Astrocyte (in vitro differentiated cells and primary cell): ENCODE data around the gene ETS1. TPM values are rescaled to one million over a fixed set of nuclear protein-coding genes. Genes with fewer than 3 reads are reported as not detected.

Source experiments
- DNase-seq: peaks from one replicate; pipeline ENCODE4 v3.0.0-alpha.2; 2010; ENCODE audit warnings: low read depth
- FAIRE-seq: peaks from 2 replicates; lab custom pipeline; 2011; peaks lifted over from hg19 to GRCh38; lab: Jason Lieb, UNC
- H2AFZ ChIP-seq: 2 replicates; pipeline ENCODE4 v1.6.0; 2012; ENCODE audit warnings: low read depth, low read length, inconsistent platforms
- H3K27ac ChIP-seq: 2 replicates; pipeline ENCODE4 v1.5.1; 2011; ENCODE audit warnings: low read depth, low read length, inconsistent platforms
- H3K27me3 ChIP-seq: 2 replicates; pipeline ENCODE4 v1.6.0; 2011; ENCODE audit warnings: low read length, inconsistent platforms; ENCODE audit not compliant: insufficient read depth
- H3K36me3 ChIP-seq: 2 replicates; pipeline ENCODE4 v1.5.1; 2011; ENCODE audit warnings: low read length, inconsistent platforms; ENCODE audit not compliant: insufficient read depth
- H3K4me1 ChIP-seq: 2 replicates; pipeline ENCODE4 v1.5.1; 2011; ENCODE audit warnings: low read length, inconsistent platforms; ENCODE audit not compliant: insufficient read depth
- H3K4me2 ChIP-seq: 2 replicates; pipeline ENCODE4 v1.6.0; 2012; ENCODE audit warnings: low read length, inconsistent platforms
- H3K4me3 ChIP-seq: 2 replicates; pipeline ENCODE4 v1.5.1; 2011; ENCODE audit warnings: low read depth, mild to moderate bottlenecking, low read length, inconsistent platforms; ENCODE audit not compliant: insufficient read depth
- H3K79me2 ChIP-seq: 2 replicates; pipeline ENCODE4 v1.6.0; 2012; ENCODE audit warnings: mild to moderate bottlenecking, low read length, inconsistent platforms; ENCODE audit not compliant: insufficient read depth
- H3K9ac ChIP-seq: 2 replicates; pipeline ENCODE4 v1.6.0; 2012; ENCODE audit warnings: mild to moderate bottlenecking, low read length, inconsistent platforms
- H3K9me3 ChIP-seq: 2 replicates; pipeline ENCODE4 v1.5.1; 2012; ENCODE audit warnings: low read depth, mild to moderate bottlenecking, low read length, inconsistent platforms; ENCODE audit not compliant: insufficient read depth
- H4K20me1 ChIP-seq: 2 replicates; pipeline ENCODE4 v1.6.0; 2012; ENCODE audit warnings: low read length, inconsistent platforms; ENCODE audit not compliant: insufficient read depth
- H3K27ac Mint-ChIP-seq: one replicate; pipeline ENCODE4 v1.8.0; 2021; ENCODE audit warnings: mild to moderate bottlenecking, mixed read lengths; ENCODE audit not compliant: unreplicated experiment
- H3K27me3 Mint-ChIP-seq: one replicate; pipeline ENCODE4 v1.8.0; 2021; ENCODE audit warnings: low read depth, mixed read lengths; ENCODE audit not compliant: unreplicated experiment
- H3K36me3 Mint-ChIP-seq: one replicate; pipeline ENCODE4 v1.8.0; 2021; ENCODE audit warnings: low read depth, mixed read lengths; ENCODE audit not compliant: unreplicated experiment
- H3K4me1 Mint-ChIP-seq: one replicate; pipeline ENCODE4 v1.8.0; 2021; ENCODE audit warnings: low read depth, mixed read lengths; ENCODE audit not compliant: unreplicated experiment
- H3K4me3 Mint-ChIP-seq: one replicate; pipeline ENCODE4 v1.8.0; 2021; ENCODE audit warnings: mild to moderate bottlenecking, moderate library complexity, mixed read lengths; ENCODE audit not compliant: unreplicated experiment
- H3K9me3 Mint-ChIP-seq: one replicate; pipeline ENCODE4 v1.8.0; 2021; ENCODE audit warnings: mild to moderate bottlenecking, mixed read lengths; ENCODE audit not compliant: unreplicated experiment
- CTCF ChIP-seq: IDR thresholded peaks from 2 replicates; pipeline ENCODE4 v1.5.1; 2011; ENCODE audit warnings: low read depth, mild to moderate bottlenecking, inconsistent platforms, low read length, moderate library complexity; ENCODE audit not compliant: insufficient read depth
- EZH2 ChIP-seq: IDR thresholded peaks from 2 replicates; pipeline ENCODE4 v1.6.1; 2012; ENCODE audit warnings: mild to moderate bottlenecking, low read length, inconsistent platforms; ENCODE audit not compliant: insufficient read depth
- total RNA-seq: library from RNA; stranded (reverse); gene quantifications from 2 replicates; pipeline ENCODE4 v1.2.1, GENCODE V29; 2021

The ETS1 gene
- total RNA-seq, 1 donor from 2014 or later: 107 TPM

GRCh38 chr11:128501632-128502549 lies 85.5 kb downstream of the ETS1 start:
- Histone ChIP-seq H3K27ac (peak overlapping the region; percentile 95), H4K20me1 (peaks cover 9% of the 10 kb centered on the region), H3K36me3 (no peaks in the 10 kb centered on the region), H3K79me2 (peaks cover 91% of the 10 kb centered on the region), H3K4me1 (peaks cover 94% of the 10 kb centered on the region), H3K4me3 (peak overlapping the region; percentile 1), H3K9ac (peak overlapping the region; percentile 88), H2AFZ (no peak overlapping the region), H3K9me3 (no peaks in the 10 kb centered on the region), H3K4me2 (peak overlapping the region; percentile 83), H3K27me3 (no peaks in the 10 kb centered on the region)
- Mint-ChIP-seq H3K27ac (peak overlapping the region; percentile 93), H3K9me3 (no peaks in the 10 kb centered on the region), H3K27me3 (no peaks in the 10 kb centered on the region), H3K36me3 (peaks cover 11% of the 10 kb centered on the region), H3K4me1 (peaks cover 95% of the 10 kb centered on the region), H3K4me3 (peak overlapping the region; percentile 18)
- TF ChIP-seq EZH2: no peak
- TF ChIP-seq CTCF: no peak
- DNase-seq (peak; percentile 95), FAIRE-seq (peak; percentile 65)

- H2AFZ ChIP-seq: no peak overlapping the region
- H3K4me2 ChIP-seq: peak overlapping the region; percentile 83
- no peaks in the 10 kb centered on the region for H3K9me3 ChIP-seq
- TF ChIP-seq CTCF (no peak), EZH2 (no peak)
- H3K9ac ChIP-seq: peak overlapping the region; percentile 88
- no peaks in the 10 kb centered on the region for H3K27me3 ChIP-seq
- H3K4me1 ChIP-seq: peaks cover 95% of the 10 kb centered on the region
- no peaks in the 10 kb centered on the region for H3K9me3 Mint-ChIP-seq
- H3K79me2 ChIP-seq: peaks cover 90% of the 10 kb centered on the region
- H3K36me3 ChIP-seq: no peaks in the 10 kb centered on the region
- no peak for DNase-seq
- H4K20me1 ChIP-seq: peaks cover 3% of the 10 kb centered on the region
- no peaks in the 10 kb centered on the region for H3K27me3 Mint-ChIP-seq
- FAIRE-seq: peak; percentile 23
- peak overlapping the region; percentile 95 for H3K27ac ChIP-seq
- H3K36me3 Mint-ChIP-seq: peaks cover 8% of the 10 kb centered on the region
- H3K4me1 Mint-ChIP-seq: peaks cover 96% of the 10 kb centered on the region
- no peak overlapping the region for H3K4me3 Mint-ChIP-seq
- H3K4me3 ChIP-seq: no peak overlapping the region
- peak overlapping the region; percentile 93 for H3K27ac Mint-ChIP-seq
Observed at GRCh38 chr11:128501008-128501407, 86.3 kb downstream of the ETS1 start.

DNA sequence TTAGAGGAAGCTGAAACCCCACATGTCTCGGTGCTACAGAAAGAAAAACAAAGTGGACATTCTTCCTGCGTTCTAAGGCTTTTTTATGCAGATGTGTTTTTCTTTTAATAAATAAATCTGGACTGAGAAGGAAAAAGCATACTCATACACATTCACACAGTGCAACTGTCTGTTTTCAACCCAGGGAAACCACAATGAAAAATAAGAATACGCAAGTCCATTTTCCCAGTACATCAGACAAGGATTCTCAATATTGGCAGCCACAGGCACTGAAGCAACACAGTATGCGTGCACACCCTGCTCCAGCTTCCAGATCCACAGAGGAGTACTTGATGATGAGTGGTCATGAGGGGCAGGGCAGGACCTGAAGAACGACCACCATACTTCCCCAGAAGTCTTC lies 86.9 kb downstream of the ETS1 start:
- Mint-ChIP-seq H3K4me3 (no peak overlapping the region), H3K27me3 (no peaks in the 10 kb centered on the region), H3K36me3 (peaks cover 4% of the 10 kb centered on the region), H3K27ac (peak overlapping the region; percentile 93), H3K4me1 (peaks cover 96% of the 10 kb centered on the region), H3K9me3 (no peaks in the 10 kb centered on the region)
- FAIRE-seq (no peak), DNase-seq (peak; percentile 60)
- H3K36me3 ChIP-seq: no peaks in the 10 kb centered on the region
- H3K27ac ChIP-seq: peak overlapping the region; percentile 95
- no peak overlapping the region for H2AFZ ChIP-seq
- no peak overlapping the region for H3K4me3 ChIP-seq
- no peaks in the 10 kb centered on the region for H3K9me3 ChIP-seq
- peaks cover 97% of the 10 kb centered on the region for H3K4me1 ChIP-seq
- no peaks in the 10 kb centered on the region for H3K27me3 ChIP-seq
- peak overlapping the region; percentile 83 for H3K4me2 ChIP-seq
- no peak for TF ChIP-seq CTCF
- H4K20me1 ChIP-seq: peaks cover 3% of the 10 kb centered on the region
- H3K79me2 ChIP-seq: peaks cover 90% of the 10 kb centered on the region
- H3K9ac ChIP-seq: peak overlapping the region; percentile 88
